HG03460 (cell line): ENCODE results near the gene GUCA1A.
"Not testable (repeated sequence)": the region's sequence is repeated elsewhere in the genome, so short reads cannot be mapped to it uniquely, and the experiment has no call there.

ENCODE experiments used
- ATAC-seq: cut with Tn5 transposase; IDR thresholded peaks from one replicate; pipeline ENCODE4 v1.9.1; 2021; ENCODE audit not compliant: unreplicated experiment

GUCA1A gene

DNA sequence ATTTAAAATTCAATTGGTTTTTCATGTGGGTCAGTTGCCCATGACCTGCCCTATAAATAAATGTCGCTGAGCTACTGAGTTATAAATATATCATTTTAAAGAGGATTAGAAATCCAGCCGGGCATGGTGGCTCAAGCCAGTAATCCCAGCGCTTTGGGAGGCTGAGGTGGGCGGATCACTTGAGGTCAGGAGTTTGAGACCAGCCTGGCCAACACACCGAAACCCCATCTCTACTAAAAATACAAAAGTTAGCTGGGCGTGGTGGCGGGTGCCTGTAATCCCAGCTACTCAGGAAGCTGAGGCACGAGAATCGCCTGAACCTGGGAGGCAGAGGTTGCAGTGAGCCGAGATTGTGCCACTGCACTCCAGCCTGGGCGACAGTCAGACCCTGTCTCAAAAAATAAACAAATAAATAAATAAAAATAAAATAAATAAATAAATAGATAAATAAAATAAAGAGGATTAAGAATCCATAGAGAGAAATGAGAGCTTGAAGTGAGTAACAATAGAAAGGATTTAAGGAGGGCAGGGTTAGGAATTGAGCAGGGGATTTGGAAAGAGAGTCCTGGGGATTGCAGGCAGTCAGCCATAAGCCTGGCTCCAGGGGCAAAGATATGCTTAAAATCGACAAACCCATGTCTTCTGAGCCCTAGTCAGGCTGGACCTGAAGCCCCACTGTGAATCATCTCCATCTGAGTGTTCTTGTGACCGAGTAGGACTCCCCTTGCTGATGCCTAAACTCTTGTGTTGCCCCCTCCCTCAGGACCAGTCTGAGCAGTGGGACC lies 29.2 kb downstream of the GUCA1A start:
- ATAC-seq = not testable (repeated sequence)

DNA sequence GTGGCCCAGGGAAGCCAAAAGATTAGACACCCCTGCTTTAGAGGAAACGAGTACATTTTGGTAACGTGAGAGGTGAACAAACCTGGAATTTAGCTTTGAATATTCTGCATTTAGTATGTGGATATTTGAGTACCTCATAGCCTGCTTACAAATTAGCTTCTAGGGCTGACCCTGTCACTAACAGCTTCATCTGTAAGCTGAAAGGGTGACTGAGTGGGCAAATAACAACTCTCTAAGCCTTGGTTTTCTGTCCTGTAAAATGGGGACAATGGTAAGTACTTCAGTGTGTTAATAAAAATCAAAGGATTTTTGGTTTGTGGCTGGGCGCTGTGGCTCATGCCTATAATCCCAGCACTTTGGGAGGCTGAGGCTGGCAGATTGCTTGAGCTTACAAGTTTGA lies 30.0 kb downstream of the GUCA1A start:
- no peak for ATAC-seq

DNA sequence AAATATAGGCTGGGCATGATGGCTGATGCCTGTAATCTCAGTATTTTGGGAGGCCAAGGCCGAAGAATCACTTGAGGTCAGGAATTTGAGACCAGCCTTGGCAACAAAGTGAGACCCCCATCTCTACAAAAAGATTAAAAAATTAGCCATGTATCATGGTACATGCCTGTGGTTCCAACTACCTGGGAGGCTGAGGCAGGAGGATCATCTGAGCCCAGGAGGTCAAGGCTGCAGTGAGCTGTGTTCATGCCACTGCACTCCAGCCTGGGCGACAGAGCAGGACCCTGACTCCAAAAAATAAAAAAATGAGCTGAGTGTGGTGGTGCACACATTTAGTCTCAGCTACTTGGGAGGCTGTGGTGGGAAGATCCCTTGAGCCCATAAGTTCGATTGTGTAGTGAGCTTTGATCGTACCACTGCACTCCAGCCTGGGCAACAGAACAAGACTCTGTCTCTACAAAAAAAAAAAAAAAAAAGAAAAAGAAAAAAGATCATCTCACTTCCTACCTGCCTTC lies 31.7 kb downstream of the GUCA1A start:
- no peak for ATAC-seq

DNA sequence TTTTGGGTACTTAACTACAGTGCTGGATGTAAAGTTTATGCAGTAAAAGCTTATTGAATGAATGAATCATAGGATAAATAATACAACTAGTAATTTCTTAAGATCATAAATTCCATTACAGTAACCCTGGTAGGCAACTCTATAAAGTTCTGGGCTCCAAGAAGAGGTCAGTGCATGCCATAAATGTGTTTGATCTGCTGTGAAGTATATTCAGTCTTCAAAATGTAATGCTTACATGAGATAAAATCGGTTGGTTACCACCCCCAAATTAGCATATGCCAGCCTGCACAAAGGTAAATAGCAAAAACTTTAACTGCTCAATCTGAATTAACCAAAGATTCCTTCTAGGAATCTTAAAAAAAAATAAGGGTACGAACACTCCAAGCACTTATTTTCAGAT lies 34.4 kb downstream of the GUCA1A start:
- ATAC-seq = not testable (repeated sequence)

DNA sequence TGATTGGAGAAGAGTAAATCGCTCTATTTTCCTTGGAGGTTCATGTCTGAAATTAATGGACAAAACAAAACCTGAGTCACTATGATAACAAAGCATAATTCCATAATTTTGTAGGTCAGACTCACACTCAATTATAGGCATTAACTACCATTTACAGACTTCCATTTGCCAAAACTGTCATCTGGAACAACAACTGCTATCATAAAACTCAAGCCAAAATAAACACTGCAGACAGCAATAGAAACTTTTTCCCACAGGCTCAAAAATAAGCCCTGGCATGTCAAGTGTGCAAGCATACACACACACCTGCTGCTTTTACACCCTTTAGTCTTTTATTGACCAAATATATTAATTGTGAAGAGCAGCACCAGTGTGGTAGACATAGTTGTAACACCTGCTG lies 37.4 kb downstream of the GUCA1A start:
- no peak for ATAC-seq

DNA sequence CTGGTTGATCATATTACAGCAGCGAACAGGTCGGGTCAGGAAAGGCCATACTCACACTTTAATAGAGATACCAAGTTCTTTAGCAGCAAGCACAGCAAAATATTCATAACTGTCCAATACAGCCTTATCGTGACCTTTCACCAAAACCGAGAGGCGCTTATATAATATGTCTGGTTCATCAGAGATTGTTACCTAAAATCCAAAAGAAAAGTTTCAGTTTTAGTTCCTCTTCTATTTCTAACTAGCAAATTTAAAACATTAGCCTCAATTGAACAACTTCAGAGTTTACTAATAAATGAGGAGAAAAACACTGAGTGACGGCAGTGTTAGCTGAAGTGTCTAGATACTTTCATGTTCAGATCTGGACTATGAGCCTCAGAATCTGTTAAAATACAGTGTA lies 38.6 kb downstream of the GUCA1A start:
- ATAC-seq = no peak

DNA sequence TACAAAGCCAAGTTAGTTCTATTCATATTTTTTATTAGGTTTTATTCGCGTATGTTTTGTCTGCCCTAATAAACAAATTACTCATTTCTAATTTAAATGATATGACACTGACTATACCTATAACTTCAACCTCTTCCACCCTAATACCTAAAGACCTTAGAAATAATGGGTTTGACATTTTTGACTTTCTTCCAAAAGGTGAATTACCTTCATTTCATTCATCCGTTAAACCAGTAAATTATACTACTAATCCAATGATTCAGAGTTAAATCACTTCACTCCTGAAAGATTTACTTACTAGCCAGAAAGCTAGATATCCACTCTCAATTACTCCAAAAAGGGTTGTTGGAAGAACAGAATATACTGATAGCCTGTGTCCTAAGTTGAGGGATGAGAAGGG lies 39.3 kb downstream of the GUCA1A start:
- no peak for ATAC-seq

DNA sequence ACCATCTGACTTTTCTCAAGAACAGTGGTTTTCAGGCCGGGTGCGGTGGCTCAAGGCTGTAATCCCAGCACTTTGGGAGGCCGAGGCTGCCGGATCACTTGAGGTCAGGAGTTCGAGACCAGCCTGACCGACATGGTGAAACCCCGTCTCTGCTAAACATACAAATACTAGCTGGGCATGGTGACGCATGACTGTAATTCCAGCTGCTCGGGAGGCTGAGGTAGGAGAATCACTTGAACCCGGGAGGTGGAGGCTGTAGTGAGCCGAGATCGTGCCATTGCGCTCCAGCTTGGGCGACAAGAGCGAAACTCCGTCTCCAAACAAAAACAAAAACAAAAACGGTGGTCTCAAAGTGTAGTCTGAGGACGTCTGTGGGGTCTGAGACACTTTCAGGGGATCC lies 43.3 kb downstream of the GUCA1A start:
- not testable (repeated sequence) for ATAC-seq

DNA sequence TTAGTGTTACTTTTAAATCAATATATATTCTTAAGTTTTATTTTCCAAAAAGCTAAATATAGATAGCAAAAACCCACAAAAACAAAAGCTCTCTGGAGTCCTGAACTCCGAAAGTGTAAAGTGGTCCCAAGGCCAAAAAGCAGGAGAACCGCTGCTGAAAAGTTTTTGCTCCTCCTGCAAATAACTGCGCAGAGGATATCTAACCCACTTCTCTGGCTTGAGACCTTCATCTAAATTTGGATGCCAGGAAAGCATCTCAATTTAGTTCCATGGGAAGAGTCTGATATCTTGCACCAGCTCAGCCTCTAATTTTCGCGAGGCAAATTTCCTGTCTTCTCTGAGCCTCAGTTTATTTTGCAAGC lies 44.0 kb downstream of the GUCA1A start:
- ATAC-seq = no peak

DNA sequence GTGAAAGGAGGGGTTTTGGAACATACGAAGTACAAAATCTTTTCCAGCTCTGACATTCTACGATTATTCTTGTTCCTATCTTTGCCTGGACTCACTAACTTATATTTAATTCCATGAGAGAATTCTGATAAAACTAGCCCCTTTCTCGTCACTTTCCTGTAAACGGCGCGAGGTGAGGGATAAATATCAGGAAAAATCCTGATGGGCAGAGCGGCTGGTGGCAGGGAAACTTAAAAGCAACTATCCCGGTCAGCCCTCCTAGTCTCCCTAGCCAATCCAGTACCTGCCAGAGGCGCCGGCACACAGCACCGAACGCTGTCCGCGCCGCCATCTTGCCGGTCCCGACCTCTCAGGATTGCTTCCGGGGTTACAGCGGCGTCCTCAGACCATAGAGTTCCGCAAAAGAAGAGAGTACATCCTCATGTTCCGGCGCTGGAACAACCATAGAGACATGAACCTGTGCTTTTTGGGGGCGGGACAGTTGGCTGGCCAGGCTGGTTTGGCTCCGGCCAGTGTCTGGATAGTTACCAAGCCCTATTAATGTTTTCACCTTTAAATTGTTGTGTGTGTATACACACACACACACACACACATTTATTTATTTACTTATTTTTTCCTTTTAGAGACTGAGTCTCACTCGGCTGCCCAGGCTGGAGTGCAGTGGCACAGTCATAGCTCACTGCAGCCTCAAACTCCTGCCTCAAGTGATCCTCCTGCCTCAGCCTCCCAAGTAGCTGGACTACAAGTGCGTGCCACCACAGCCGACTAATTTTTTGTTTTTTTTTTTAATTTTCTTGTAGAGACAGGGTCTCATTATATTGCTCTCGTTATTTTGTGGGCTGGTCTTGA lies 44.6 kb downstream of the GUCA1A start, which contains the start of gene MRPS10:
TSS of gene MRPS10 (minus strand) at position 343 of the 849 bp plus-strand sequence. CDS start at position 331, 12 bp downstream.
- ATAC-seq = peak; percentile 92

DNA sequence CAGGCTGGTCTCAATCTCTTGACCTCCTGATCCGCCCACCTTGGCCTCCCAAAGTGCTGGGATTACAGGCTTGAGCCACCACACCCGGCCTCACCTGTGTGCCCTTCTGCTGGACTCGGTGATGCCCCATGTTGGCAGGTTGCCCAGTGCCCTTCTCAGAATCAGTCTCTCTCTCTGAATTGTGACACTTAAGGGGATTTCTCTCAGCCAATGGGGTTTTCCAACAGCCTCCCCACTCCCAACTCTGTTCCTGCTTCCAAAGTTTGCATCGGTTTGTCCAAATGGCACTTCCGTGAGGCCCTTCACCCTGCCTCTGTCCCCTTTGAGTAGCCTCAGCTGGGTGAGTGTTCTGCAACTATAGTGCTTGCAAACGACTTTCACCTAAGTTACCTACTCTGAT lies 47.6 kb downstream of the GUCA1A start:
- ATAC-seq = no peak

DNA sequence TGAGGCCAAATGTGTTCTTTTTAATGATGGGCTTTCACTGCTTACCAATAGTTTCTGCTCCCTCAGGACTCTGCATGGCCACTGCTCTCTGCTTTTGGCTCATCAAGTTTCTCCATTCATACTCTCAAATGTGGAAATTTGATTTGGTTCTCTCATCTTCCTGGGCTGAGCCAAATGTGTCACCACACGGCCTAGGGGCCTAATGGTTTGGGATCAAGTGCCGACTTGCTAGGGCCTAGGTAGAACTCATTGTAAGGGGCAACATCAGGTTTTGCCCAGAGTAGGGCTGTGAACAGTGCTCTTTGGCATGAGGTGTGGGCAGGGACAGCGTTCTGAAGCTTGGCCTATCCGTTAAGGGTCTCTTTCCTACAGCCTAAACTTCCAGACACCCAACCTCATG lies 48.4 kb downstream of the GUCA1A start:
- no peak for ATAC-seq

DNA sequence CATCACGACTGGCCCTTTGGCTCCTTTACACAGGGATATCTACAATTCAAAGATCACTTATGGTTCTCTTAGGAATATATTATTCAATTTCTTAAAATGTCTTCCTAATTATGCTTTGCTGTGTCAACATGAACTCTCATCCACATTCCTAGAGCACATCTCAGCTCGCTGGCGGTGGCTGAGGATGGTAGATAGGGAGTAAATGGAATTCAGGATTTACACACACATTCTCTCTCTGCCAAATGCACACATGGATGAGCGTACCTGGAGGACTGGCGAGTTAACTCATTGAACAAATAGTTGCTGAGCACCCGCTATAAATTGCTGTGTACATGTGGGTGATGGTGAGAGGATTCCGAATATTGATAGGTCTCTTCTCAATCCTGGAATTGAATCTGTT lies 49.3 kb downstream of the GUCA1A start:
- ATAC-seq = no peak

DNA sequence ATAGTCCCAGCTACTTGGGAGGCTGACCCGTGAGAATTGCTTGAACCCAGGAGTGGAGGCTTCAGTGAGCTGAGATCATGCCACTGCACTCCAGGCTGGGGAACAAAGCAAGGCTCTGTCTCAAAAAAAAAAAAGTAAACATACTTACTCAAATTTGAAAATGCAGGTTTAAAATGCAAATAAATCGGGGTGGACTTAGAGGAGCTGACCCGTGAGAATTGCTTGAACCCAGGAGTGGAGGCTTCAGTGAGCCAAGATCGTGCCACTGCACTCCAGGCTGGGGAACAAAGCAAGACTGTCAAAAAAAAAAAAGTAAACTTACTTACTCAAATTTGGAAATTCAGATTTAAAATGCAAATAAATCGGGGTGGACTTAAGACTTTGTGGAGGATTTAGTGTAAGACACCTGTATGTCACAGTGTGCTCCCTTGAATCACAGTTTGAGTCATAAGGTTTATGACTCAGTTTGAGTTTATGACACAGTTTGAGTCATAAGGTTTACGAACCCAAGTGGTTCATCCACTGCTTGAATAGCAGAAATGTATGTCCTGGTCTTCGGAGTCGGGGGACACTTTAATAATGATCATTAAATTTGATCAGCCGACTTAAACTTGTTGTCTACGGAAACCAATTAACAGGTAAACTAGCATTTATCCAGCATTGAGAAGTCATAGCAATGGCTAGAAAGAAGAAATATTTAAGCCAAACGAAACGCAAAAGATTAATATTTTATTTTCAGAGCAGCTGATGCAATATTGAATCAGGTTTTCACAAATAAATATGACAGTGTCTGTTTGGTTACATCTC lies 51.3 kb downstream of the GUCA1A start:
- peak; percentile 83 for ATAC-seq

DNA sequence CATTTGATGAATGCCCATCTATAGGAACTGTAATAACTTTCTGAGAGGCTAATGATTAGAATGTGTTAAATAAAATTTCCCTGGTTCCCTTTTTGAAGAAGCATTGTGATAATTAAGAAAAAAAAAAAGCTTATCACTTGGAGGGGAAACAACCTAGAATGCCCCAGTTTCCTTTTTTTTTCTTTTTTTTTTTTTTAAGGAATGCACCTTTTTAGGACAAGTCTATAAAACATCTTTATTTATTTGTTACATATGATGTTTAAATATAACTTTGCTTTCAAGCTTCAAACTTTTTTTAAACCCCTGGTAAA lies 51.8 kb downstream of the GUCA1A start:
- no peak for ATAC-seq

DNA sequence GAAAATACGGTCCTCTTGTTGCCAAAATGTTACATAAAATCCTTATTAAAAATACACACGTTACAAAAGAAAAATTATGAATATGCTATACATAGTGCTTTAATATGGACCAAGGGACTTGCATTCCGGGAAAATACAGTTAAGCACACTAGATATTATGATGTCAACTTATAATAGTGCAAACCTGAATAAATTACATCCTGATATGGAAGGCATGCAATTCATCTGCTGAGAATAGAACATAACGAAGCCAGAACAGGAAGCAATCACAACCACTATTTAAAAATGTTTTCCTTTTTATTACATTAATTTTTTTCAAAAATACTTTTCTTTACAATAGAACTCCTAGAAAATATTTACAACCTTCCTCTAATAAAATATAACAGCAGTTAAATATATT lies 52.3 kb downstream of the GUCA1A start:
- ATAC-seq = no peak

DNA sequence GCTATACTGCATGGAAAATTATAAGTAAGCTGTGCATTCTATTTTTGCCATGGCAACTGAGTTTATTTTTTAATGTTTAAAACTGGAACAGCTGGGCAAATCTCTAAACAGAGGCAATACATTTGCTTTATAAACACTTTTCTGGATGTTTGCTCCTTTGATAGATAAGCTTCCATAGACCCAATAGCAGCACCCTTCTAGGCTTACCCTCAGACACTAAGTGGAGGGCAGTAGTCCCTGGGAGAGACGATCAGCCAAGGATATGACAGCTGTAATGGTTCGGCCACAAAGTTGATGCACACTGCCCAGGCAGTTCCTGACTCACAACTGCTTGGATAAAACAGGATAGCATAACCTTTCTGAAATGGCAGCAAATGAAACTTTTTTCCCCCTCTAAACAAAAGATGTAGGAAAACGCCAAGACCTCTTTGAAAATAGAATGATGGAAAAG lies 53.0 kb downstream of the GUCA1A start:
- no peak for ATAC-seq

DNA sequence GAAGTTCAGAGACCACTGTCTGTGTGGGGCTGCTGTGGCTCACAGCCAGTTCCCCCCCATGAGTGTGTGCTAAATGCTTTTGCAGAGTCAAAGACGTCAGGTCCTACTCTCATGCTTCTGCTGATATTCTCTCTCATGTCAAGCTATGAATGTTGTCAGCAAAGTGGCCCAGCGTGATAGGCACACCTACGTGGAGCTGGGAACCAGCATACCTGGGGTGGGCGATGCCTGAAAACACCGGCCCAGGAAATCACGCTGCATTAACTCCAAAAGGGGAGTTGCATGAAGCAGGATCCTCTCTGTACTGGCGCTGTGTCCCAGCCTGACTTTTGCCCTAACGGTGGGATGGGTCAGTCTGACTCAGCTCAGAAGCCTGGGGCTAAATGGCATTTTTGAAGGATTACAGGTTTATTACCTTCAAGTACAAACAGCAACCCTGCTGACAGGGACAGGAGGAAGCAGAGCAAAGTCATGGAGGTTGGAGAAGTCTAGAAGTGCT lies 53.5 kb downstream of the GUCA1A start:
- no peak for ATAC-seq

DNA sequence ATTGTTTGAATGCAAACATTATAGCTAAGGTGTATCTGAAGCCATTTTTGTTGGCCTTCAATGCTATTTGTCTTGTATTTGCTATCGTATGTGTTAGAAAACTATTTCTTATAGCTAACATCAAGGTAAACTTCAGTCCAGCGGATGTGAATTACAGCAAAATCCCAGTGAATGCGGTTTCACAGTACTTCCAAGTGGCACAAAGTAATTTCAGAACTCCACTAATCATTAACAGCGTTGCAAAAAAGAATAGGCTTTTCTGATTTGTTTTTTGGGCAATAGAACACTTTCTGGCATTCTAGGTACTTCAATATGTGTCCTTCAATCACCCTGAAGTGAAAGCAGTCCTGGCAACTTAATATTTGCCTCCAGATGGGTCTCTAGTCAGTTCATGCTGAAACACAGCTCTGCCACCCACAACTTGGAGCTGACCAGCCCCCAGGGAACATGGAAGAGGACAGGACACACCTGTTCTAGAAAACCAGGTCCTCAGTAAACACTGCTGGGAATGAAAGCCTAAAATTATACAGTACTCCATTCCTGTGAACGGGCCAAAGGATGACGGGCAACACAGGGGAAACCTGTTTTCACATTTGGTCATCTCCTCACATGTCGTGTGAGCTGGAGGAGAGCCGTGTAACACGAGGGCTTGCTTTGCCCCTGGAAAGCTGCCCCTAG lies 54.1 kb downstream of the GUCA1A start:
- ATAC-seq = no peak

DNA sequence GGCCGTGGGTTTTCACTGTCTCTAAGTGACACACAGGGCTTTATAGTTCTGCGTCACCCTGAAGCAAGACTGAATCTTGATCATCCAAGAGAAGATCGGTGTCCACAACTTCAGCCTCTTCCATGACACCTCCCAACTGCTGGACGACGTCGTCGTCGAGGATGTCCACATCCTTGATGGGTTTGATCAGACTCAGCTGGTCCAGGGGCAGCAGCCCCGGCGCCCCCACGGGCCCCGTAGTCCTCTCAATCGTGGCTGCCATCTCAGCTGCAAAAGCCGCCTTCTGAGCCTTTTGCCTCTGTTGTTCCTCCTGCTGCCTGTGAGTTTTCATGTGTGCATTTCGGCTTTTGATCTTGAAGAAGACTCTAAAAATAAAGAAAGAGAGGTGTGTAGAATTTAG lies 55.1 kb downstream of the GUCA1A start:
- no peak for ATAC-seq
